GM12878 (cell line): ENCODE measurements around the gene POFUT1.

ENCODE experiments used
- ASH2L ChIP-seq: fragments of 300-600, 200-600 bp; sonication (generic); IDR thresholded peaks from 2 replicates; pipeline ENCODE4 v1.6.1; 2017; ENCODE audit warnings: low read depth, mild to moderate bottlenecking, borderline replicate concordance
- CREB1 ChIP-seq: IDR thresholded peaks from 2 replicates; pipeline ENCODE4 v1.6.1; 2012; ENCODE audit warnings: low read depth, mild to moderate bottlenecking, inconsistent platforms
- EZH2 ChIP-seq: IDR thresholded peaks from 2 replicates; pipeline ENCODE4 v1.6.1; 2012; ENCODE audit warnings: low read depth, mild to moderate bottlenecking, control low read depth, inconsistent platforms, low read length, borderline replicate concordance; ENCODE audit not compliant: control insufficient read depth
- POLR2A ChIP-seq: IDR thresholded peaks from 2 replicates; pipeline ENCODE4 v1.6.1; 2011; ENCODE audit warnings: low read depth, mild to moderate bottlenecking, low read length
- RB1 ChIP-seq: fragments of 450-650 bp; formaldehyde crosslinking; IDR thresholded peaks from 2 replicates; pipeline ENCODE4 v1.6.1; 2017; ENCODE audit warnings: mild to moderate bottlenecking, borderline replicate concordance
- RBBP5 ChIP-seq: fragments of 200-600 bp; sonication (generic); conservative IDR thresholded peaks from 2 replicates; pipeline ENCODE4 v1.6.1; 2016
- RFX5 ChIP-seq: IDR thresholded peaks from 2 replicates; pipeline ENCODE4 v1.6.1; 2011; ENCODE audit warnings: low read depth, low read length, improper control_type of control experiment
- TARDBP ChIP-seq: IDR thresholded peaks from 2 replicates; pipeline ENCODE4 v1.6.1; 2016; ENCODE audit warnings: borderline replicate concordance
- TF ChIP-seq, protein P1 (sequence below), 3 experiments: IDR thresholded peaks in 2 of 3; conservative IDR thresholded peaks in 1 of 3; 2 replicates each; pipeline ENCODE4 v1.5.1; 2011; ENCODE audit warnings: low read depth in 3 of 3, low read length in 3 of 3, mild to moderate bottlenecking in 3 of 3, control low read depth in 2 of 3, moderate library complexity in 2 of 3, inconsistent platforms in 1 of 3, mixed read lengths in 1 of 3; ENCODE audit not compliant: control insufficient read depth in 2 of 3, insufficient read depth in 1 of 3; ENCODE audit errors: extremely low read depth in 1 of 3
- TF ChIP-seq, protein P2 (sequence below): IDR thresholded peaks from 2 replicates; pipeline ENCODE4 v1.6.1; 2011; ENCODE audit warnings: mild to moderate bottlenecking, low read depth, low read length, moderate library complexity; ENCODE audit not compliant: insufficient replicate concordance

- TF ChIP-seq EZH2: no peak
- TF ChIP-seq, protein P1, sequence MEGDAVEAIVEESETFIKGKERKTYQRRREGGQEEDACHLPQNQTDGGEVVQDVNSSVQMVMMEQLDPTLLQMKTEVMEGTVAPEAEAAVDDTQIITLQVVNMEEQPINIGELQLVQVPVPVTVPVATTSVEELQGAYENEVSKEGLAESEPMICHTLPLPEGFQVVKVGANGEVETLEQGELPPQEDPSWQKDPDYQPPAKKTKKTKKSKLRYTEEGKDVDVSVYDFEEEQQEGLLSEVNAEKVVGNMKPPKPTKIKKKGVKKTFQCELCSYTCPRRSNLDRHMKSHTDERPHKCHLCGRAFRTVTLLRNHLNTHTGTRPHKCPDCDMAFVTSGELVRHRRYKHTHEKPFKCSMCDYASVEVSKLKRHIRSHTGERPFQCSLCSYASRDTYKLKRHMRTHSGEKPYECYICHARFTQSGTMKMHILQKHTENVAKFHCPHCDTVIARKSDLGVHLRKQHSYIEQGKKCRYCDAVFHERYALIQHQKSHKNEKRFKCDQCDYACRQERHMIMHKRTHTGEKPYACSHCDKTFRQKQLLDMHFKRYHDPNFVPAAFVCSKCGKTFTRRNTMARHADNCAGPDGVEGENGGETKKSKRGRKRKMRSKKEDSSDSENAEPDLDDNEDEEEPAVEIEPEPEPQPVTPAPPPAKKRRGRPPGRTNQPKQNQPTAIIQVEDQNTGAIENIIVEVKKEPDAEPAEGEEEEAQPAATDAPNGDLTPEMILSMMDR (IDR thresholded peaks at IDR 0.05 in 2 of 3, conservative IDR thresholded peaks at IDR 0.05 in 1 of 3; ENCODE audit: control insufficient read depth in 2 of 3, extremely low read depth in 1 of 3, insufficient read depth in 1 of 3, low read depth in 3 of 3, low read length in 3 of 3): no peak
- no peak for TF ChIP-seq RBBP5
- no peak for TF ChIP-seq RB1
- TF ChIP-seq CREB1: no peak
- no peak for TF ChIP-seq POLR2A
- TF ChIP-seq ASH2L: no peak
- TF ChIP-seq TARDBP: no peak
- TF ChIP-seq, protein P2, sequence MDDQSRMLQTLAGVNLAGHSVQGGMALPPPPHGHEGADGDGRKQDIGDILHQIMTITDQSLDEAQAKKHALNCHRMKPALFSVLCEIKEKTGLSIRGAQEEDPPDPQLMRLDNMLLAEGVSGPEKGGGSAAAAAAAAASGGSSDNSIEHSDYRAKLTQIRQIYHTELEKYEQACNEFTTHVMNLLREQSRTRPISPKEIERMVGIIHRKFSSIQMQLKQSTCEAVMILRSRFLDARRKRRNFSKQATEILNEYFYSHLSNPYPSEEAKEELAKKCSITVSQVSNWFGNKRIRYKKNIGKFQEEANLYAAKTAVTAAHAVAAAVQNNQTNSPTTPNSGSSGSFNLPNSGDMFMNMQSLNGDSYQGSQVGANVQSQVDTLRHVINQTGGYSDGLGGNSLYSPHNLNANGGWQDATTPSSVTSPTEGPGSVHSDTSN: no peak
- TF ChIP-seq RFX5: no peak
These were observed 15.8 kb upstream of the POFUT1 start for GRCh38 chr20:32191873-32192272.
